Neural progenitor cell (in vitro differentiated cells): ENCODE measurements around the gene SUPT3H.

Source experiments
- CTCF ChIP-seq: fragments of 200-600 bp; sonication (generic); IDR thresholded peaks from 2 replicates; pipeline ENCODE4 v1.5.1; 2017; ENCODE audit warnings: antibody characterized with exemption, mild to moderate bottlenecking
- EZH2 ChIP-seq: fragments of 200-600 bp; sonication (generic); IDR thresholded peaks from 2 replicates; pipeline ENCODE4 v1.6.1; 2017; ENCODE audit warnings: antibody characterized with exemption, mild to moderate bottlenecking, moderate library complexity

- TF ChIP-seq CTCF = no peak
- no peak for TF ChIP-seq EZH2
Measured at GRCh38 chr6:45253453-45253852, 124.3 kb downstream of the SUPT3H start.
